LHCN-M2 (cell line): ENCODE results near the gene BASP1. TPM values are rescaled to one million over a fixed set of nuclear protein-coding genes. Genes with fewer than 3 reads are reported as not detected.
"Not testable (repeated sequence)": the region's sequence is repeated elsewhere in the genome, so short reads cannot be mapped to it uniquely, and the experiment has no call there.

ENCODE experiments used
- DNase-seq: peaks from one replicate; pipeline ENCODE4 v3.0.0-alpha.2; 2012; ENCODE audit warnings: low read depth
- total RNA-seq: library from RNA; depleted of rRNA; stranded (reverse); fragments of >200 nt; gene quantifications from 2 replicates; pipeline ENCODE4 v1.2.3, GENCODE V29; 2014

The BASP1 gene
- total RNA-seq, 1 experiment from 2014 or later: 164 TPM

- DNase-seq: no peak
These were observed 5.2 kb downstream of the BASP1 start for GRCh38 chr5:17222664-17223063.

- no peak for DNase-seq
These were observed 6.1 kb downstream of the BASP1 start for GRCh38 chr5:17223367-17224185.

- DNase-seq: peak; percentile 50
These were observed 7.6 kb downstream of the BASP1 start for GRCh38 chr5:17224858-17225511.

- DNase-seq: no peak
These were observed 8.1 kb downstream of the BASP1 start for GRCh38 chr5:17225520-17225919.

- DNase-seq: no peak
These were observed 10.4 kb downstream of the BASP1 start for GRCh38 chr5:17227868-17228267.

- DNase-seq: no peak
These were observed 11.4 kb downstream of the BASP1 start for GRCh38 chr5:17228821-17229291.

- no peak for DNase-seq
These were observed 11.9 kb downstream of the BASP1 start for GRCh38 chr5:17229313-17229712.

GRCh38 chr5:17230191-17230590 lies 12.8 kb downstream of the BASP1 start:
- DNase-seq: no peak

GRCh38 chr5:17230808-17231525 lies 13.5 kb downstream of the BASP1 start:
- DNase-seq: no peak

- no peak for DNase-seq
These were observed 15.0 kb downstream of the BASP1 start for GRCh38 chr5:17232405-17232804.

- DNase-seq: peak; percentile 34
These were observed 16.1 kb downstream of the BASP1 start for GRCh38 chr5:17233488-17233887.

GRCh38 chr5:17234374-17234773 lies 16.9 kb downstream of the BASP1 start:
- no peak for DNase-seq

- no peak for DNase-seq
These were observed 18.4 kb downstream of the BASP1 start for GRCh38 chr5:17235731-17236330.

GRCh38 chr5:17238521-17239041 lies 21.1 kb downstream of the BASP1 start:
- peak; percentile 90 for DNase-seq

- DNase-seq: no peak
These were observed 22.5 kb downstream of the BASP1 start for GRCh38 chr5:17239953-17240352.

GRCh38 chr5:17240487-17240886 lies 23.1 kb downstream of the BASP1 start:
- no peak for DNase-seq

- no peak for DNase-seq
These were observed 24.2 kb downstream of the BASP1 start for GRCh38 chr5:17241635-17242034.

- no peak for DNase-seq
These were observed 26.0 kb downstream of the BASP1 start for GRCh38 chr5:17243287-17244063.

- DNase-seq: peak; percentile 97
These were observed 31.7 kb downstream of the BASP1 start for GRCh38 chr5:17249029-17249634.

GRCh38 chr5:17249841-17250240 lies 32.4 kb downstream of the BASP1 start:
- DNase-seq: not testable (repeated sequence)
